ENCODE results near the gene STUB1. TPM values are rescaled to one million over a fixed set of nuclear protein-coding genes. Genes with fewer than 3 reads are reported as not detected.

The STUB1 gene
- 100 to 1,000 TPM in 1 of 2 experiments, 10 to 100 TPM in 1; 97.2 to 110 TPM for total RNA-seq
- 100 to 1,000 TPM; 147 to 181 TPM for polyA plus RNA-seq

DNA sequence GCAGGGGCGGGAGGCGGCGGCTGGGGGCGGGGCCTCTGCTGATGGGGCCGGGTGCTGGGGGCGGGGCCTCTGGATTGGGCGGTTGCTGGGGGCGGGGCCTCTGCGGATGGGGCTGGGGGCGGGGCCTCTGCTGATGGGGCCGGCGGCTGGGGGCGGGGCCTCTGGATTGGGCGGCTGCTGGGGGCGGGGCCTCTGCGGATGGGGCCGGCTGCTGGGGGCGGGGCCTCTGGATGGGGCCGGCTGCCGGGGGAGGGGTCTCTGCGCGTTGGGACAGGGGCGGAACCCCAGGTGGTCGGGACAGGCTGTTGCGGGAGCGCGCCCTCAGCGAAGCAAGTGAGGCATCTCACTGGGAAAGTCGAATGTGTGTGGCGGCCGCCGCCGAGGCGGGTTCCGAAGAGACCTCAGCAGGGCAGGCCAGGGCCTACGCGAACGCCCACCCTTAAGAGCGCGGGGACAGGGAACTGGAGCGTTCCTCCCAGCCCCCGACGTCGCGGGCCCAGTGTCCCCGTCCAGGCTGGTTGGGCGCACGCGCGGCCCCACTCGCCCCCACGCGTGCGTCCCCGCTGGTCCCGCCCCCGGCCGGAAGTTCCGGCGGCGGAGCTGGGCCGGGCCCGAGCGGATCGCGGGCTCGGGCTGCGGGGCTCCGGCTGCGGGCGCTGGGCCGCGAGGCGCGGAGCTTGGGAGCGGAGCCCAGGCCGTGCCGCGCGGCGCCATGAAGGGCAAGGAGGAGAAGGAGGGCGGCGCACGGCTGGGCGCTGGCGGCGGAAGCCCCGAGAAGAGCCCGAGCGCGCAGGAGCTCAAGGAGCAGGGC lies at the start of gene STUB1:
TSS of gene STUB1 (plus strand) at position 597 of the 811 bp plus-strand sequence. CDS start at position 713, 116 bp downstream.
- H3K9me3 ChIP-seq (ENCODE audit: control insufficient read depth in 1 of 2, low read length in 2 of 2): no peaks in the 10 kb centered on the region
- ChIA-PET POLR2A (ENCODE audit: partially characterized antibody) (interaction anchor here (0.7 to 10.2 kb wide), 14 partner anchors 8 to 96 kb away, joined by 3 to 212 read pairs (median 4); partner anchors contain the start of genes CCDC78, MCRIP2, METTL26 and RHOT2), CTCF (ENCODE audit: partially characterized antibody) (interaction anchor here (1.6 kb wide), 1 partner anchor 32 kb away, joined by 4 read pairs; no protein-coding TSS in a partner anchor)
- peaks cover 49% of the 10 kb centered on the region for H3K4me1 ChIP-seq (ENCODE audit: insufficient read depth, low read length)
- peak within 1 kb of the TSS; percentile 78 to 87 (median 81) for H3K4me3 Mint-ChIP-seq
- peaks cover 5 to 49% (median 34%) of the 10 kb centered on the region in 4 donors for H3K4me1 Mint-ChIP-seq
- intact Hi-C loops (cut with micrococcal nuclease): loop anchor here (1.0 to 2.0 kb wide), 3 partner anchors 12 to 91 kb away; partner anchors contain the start of genes METTL26 and RHOT2
- peaks cover 0 to 1% (median 0%) of the 10 kb centered on the region in 8 donors for H3K9me3 Mint-ChIP-seq
- peak within 1 kb of the TSS; percentile 14 to 62 for H3K4me3 ChIP-seq (ENCODE audit: low read length in 2 of 2)
- DNase-seq: peak; percentile 80 to 90 (median 83)
- no peaks in the 10 kb centered on the region for H3K27me3 Mint-ChIP-seq
- peak within 1 kb of the TSS; percentile 48 to 92 (median 90) for H3K27ac Mint-ChIP-seq
- peaks cover 12% of the 10 kb centered on the region for H3K36me3 ChIP-seq (ENCODE audit: insufficient read depth, low read length)
- H3K27me3 ChIP-seq (ENCODE audit: insufficient read depth, low read length): no peaks in the 10 kb centered on the region
- peak within 1 kb of the TSS; percentile 70 for H3K27ac ChIP-seq (ENCODE audit: low read depth, low read length)
- peaks cover 4 to 19% of the 10 kb centered on the region in 2 donors for H3K36me3 Mint-ChIP-seq

DNA sequence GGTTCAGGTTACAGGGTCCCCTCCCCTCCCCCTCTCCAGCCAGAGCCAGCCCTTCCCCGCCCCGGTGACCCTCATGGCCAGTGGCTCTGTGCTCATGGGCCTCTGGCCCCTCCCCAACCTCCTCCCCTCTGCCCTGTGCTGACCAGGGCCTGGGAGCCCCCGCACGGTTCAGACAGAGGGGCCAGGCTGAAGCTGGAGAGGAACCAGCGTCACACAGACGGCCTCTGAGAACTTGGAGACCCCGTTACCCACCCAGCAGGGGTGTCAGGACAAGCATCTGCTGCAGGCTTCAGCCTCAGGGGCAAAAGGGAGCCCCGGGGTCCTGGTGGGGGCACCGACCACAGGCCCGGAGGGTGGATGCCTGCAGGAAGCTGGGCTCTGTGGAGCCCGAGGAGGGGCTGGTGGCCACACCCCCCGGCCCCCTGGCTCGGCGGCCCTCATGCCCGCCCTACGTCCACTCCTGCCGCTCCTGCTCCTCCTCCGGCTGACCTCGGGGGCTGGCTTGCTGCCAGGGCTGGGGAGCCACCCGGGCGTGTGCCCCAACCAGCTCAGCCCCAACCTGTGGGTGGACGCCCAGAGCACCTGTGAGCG lies 49.3 kb upstream of the STUB1 start, which contains the start of gene WFIKKN1:
TSS of gene WFIKKN1 (plus strand) at position 171 of the 591 bp plus-strand sequence. CDS start at position 440, 269 bp downstream.
- H3K4me3 ChIP-seq (ENCODE audit: low read length in 2 of 2): no peak within 1 kb of the TSS
- H3K27me3 ChIP-seq (ENCODE audit: insufficient read depth, low read length): no peaks in the 10 kb centered on the region
- Mint-ChIP-seq H3K36me3 (peaks cover 0 to 4% of the 10 kb centered on the region in 2 donors), H3K4me3 (no peak within 1 kb of the TSS), H3K9me3 (no peaks in the 10 kb centered on the region), H3K27ac (no peak within 1 kb of the TSS), H3K27me3 (no peaks in the 10 kb centered on the region), H3K4me1 (no peaks in the 10 kb centered on the region)
- H3K27ac ChIP-seq (ENCODE audit: low read depth, low read length): no peak within 1 kb of the TSS
- no peaks in the 10 kb centered on the region for H3K9me3 ChIP-seq (ENCODE audit: control insufficient read depth in 1 of 2, low read length in 2 of 2)
- H3K4me1 ChIP-seq (ENCODE audit: insufficient read depth, low read length): peaks cover 16% of the 10 kb centered on the region
- no peak for DNase-seq
- ChIA-PET POLR2A (ENCODE audit: partially characterized antibody) (no interaction called here), CTCF (ENCODE audit: partially characterized antibody) (no interaction called here)
- intact Hi-C loops (cut with micrococcal nuclease): no loop called here
- no peaks in the 10 kb centered on the region for H3K36me3 ChIP-seq (ENCODE audit: insufficient read depth, low read length)

DNA sequence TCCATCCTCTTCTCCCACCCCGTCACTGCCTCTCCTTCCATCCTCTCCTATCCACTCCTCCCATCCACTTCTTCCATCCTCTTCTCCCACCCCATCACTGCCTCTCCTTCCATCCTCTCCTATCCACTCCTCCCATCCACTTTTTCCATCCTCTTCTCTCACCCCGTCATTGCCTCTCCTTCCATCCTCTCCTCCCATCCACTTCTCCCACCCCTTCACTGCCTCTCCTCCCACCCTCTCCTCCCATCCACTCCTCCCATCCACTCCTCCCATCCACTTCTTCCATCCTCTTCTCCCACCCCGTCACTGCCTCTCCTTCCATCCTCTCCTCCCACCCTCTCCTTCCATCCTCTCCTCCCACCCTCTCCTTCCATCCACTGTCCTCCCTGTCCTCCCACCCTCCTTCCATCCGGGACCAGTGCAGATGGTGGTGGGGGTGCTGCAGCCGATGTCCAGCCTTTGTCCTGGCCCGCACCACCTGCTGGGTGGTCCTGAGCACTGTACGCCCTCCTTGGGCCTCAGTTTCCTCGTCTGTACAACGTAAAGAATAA lies 48.3 kb upstream of the STUB1 start:
- intact Hi-C loops (cut with micrococcal nuclease): no loop called here
- H3K4me1 ChIP-seq (ENCODE audit: insufficient read depth, low read length): peaks cover 16% of the 10 kb centered on the region
- Mint-ChIP-seq H3K9me3 (peaks cover 0 to 7% (median 0%) of the 10 kb centered on the region in 8 donors), H3K4me3 (no peak overlapping the region), H3K36me3 (peaks cover 0 to 7% of the 10 kb centered on the region in 2 donors), H3K27ac (peak overlapping the region in 1 of 7 donors; percentile 12), H3K4me1 (peaks cover 0 to 7% (median 2%) of the 10 kb centered on the region in 4 donors), H3K27me3 (peaks cover 0 to 3% of the 10 kb centered on the region in 2 donors)
- H3K36me3 ChIP-seq (ENCODE audit: insufficient read depth, low read length): no peaks in the 10 kb centered on the region
- CTCF ChIA-PET (ENCODE audit: partially characterized antibody): no interaction called here
- H3K9me3 ChIP-seq (ENCODE audit: control insufficient read depth in 1 of 2, low read length in 2 of 2): no peaks in the 10 kb centered on the region
- no peaks in the 10 kb centered on the region for H3K27me3 ChIP-seq (ENCODE audit: insufficient read depth, low read length)
- POLR2A ChIA-PET (ENCODE audit: partially characterized antibody): no interaction called here
- H3K4me3 ChIP-seq (ENCODE audit: low read length in 2 of 2): no peak overlapping the region
- DNase-seq: no peak
- no peak overlapping the region for H3K27ac ChIP-seq (ENCODE audit: low read depth, low read length)

DNA sequence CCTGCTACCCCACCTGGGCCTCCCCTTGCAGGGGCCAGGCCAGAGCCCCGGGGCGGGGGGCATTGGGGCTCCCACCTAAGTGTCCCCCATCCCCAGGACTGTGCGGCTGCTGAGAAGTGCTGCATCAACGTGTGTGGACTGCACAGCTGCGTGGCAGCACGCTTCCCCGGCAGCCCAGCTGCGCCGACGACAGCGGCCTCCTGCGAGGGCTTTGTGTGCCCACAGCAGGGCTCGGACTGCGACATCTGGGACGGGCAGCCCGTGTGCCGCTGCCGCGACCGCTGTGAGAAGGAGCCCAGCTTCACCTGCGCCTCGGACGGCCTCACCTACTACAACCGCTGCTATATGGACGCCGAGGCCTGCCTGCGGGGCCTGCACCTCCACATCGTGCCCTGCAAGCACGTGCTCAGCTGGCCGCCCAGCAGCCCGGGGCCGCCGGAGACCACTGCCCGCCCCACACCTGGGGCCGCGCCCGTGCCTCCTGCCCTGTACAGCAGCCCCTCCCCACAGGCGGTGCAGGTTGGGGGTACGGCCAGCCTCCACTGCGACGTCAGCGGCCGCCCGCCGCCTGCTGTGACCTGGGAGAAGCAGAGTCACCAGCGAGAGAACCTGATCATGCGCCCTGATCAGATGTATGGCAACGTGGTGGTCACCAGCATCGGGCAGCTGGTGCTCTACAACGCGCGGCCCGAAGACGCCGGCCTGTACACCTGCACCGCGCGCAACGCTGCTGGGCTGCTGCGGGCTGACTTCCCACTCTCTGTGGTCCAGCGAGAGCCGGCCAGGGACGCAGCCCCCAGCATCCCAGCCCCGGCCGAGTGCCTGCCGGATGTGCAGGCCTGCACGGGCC lies 47.5 kb upstream of the STUB1 start:
- Histone ChIP-seq H3K4me1 (ENCODE audit: insufficient read depth, low read length) (peaks cover 22% of the 10 kb centered on the region), H3K4me3 (ENCODE audit: low read length in 2 of 2) (no peak overlapping the region), H3K36me3 (ENCODE audit: insufficient read depth, low read length) (no peaks in the 10 kb centered on the region), H3K27ac (ENCODE audit: low read depth, low read length) (no peak overlapping the region), H3K27me3 (ENCODE audit: insufficient read depth, low read length) (no peaks in the 10 kb centered on the region), H3K9me3 (ENCODE audit: control insufficient read depth in 1 of 2, low read length in 2 of 2) (no peaks in the 10 kb centered on the region)
- POLR2A ChIA-PET (ENCODE audit: partially characterized antibody): no interaction called here
- H3K9me3 Mint-ChIP-seq: peaks cover 0 to 7% (median 0%) of the 10 kb centered on the region in 8 donors
- peaks cover 0 to 3% of the 10 kb centered on the region in 2 donors for H3K27me3 Mint-ChIP-seq
- H3K27ac Mint-ChIP-seq: no peak overlapping the region
- no peak overlapping the region for H3K4me3 Mint-ChIP-seq
- DNase-seq: no peak
- peaks cover 0 to 7% of the 10 kb centered on the region in 2 donors for H3K36me3 Mint-ChIP-seq
- intact Hi-C loops (cut with micrococcal nuclease): no loop called here
- peaks cover 0 to 8% (median 5%) of the 10 kb centered on the region in 4 donors for H3K4me1 Mint-ChIP-seq
- CTCF ChIA-PET (ENCODE audit: partially characterized antibody): no interaction called here

DNA sequence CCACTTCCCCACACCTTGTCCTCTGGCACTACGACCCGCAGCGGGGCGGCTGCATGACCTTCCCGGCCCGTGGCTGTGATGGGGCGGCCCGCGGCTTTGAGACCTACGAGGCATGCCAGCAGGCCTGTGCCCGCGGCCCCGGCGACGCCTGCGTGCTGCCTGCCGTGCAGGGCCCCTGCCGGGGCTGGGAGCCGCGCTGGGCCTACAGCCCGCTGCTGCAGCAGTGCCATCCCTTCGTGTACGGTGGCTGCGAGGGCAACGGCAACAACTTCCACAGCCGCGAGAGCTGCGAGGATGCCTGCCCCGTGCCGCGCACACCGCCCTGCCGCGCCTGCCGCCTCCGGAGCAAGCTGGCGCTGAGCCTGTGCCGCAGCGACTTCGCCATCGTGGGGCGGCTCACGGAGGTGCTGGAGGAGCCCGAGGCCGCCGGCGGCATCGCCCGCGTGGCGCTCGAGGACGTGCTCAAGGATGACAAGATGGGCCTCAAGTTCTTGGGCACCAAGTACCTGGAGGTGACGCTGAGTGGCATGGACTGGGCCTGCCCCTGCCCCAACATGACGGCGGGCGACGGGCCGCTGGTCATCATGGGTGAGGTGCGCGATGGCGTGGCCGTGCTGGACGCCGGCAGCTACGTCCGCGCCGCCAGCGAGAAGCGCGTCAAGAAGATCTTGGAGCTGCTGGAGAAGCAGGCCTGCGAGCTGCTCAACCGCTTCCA lies 46.7 kb upstream of the STUB1 start:
- peaks cover 0 to 3% of the 10 kb centered on the region in 2 donors for H3K27me3 Mint-ChIP-seq
- CTCF ChIA-PET (ENCODE audit: partially characterized antibody): no interaction called here
- no peak overlapping the region for H3K27ac ChIP-seq (ENCODE audit: low read depth, low read length)

DNA sequence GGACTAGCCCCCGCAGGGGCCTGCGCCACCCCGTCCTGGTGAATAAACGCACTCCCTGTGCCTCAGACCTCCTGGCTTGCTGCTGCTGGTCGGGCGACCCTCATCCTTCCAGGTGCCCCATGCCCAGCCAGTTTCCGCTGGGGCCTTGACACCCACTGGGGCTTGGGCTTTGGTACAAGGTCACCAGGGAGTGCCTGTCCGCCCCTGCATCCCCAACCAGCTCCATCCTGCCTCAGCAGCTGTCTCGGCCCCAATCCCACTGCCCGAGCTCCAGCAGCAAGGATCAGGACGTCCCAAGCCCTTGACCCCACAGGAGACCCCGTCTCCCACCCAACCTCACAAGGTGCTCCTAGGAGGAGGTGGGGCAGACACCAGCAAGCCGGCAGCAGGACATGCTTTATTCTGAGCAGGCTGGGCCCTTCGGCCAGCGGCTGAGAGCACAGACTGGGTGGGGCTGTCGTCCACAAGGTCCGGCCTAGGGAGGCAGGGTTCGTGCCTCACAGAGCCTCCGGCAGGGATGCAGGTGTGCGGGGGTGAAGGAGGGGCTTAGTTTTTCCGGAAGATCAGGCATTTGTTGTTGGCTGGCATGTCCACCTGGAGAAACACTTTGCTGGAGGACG lies 46.0 kb upstream of the STUB1 start:
- peak overlapping the region in 6 of 8 donors; percentile 5 to 78 (median 45) for H3K4me3 Mint-ChIP-seq
- Histone ChIP-seq H3K36me3 (ENCODE audit: insufficient read depth, low read length) (no peaks in the 10 kb centered on the region), H3K9me3 (ENCODE audit: control insufficient read depth in 1 of 2, low read length in 2 of 2) (no peaks in the 10 kb centered on the region), H3K27ac (ENCODE audit: low read depth, low read length) (no peak overlapping the region), H3K4me3 (ENCODE audit: low read length in 2 of 2) (no peak overlapping the region), H3K27me3 (ENCODE audit: insufficient read depth, low read length) (no peaks in the 10 kb centered on the region), H3K4me1 (ENCODE audit: insufficient read depth, low read length) (peaks cover 22% of the 10 kb centered on the region)
- POLR2A ChIA-PET (ENCODE audit: partially characterized antibody): no interaction called here
- peaks cover 0 to 7% (median 0%) of the 10 kb centered on the region in 8 donors for H3K9me3 Mint-ChIP-seq
- H3K27me3 Mint-ChIP-seq: peaks cover 0 to 3% of the 10 kb centered on the region in 2 donors
- CTCF ChIA-PET (ENCODE audit: partially characterized antibody): no interaction called here
- H3K27ac Mint-ChIP-seq: peak overlapping the region in 4 of 7 donors; percentile 22 to 79 (median 54)
- no peak for DNase-seq
- intact Hi-C loops (cut with micrococcal nuclease): no loop called here
- peaks cover 0 to 7% of the 10 kb centered on the region in 2 donors for H3K36me3 Mint-ChIP-seq
- H3K4me1 Mint-ChIP-seq: peaks cover 0 to 10% (median 5%) of the 10 kb centered on the region in 4 donors

More for the DNA sequence above, 46.7 kb upstream of the STUB1 start:
- Mint-ChIP-seq H3K4me1 (peaks cover 0 to 10% (median 5%) of the 10 kb centered on the region in 4 donors), H3K27ac (no peak overlapping the region), H3K9me3 (peaks cover 0 to 7% (median 0%) of the 10 kb centered on the region in 8 donors), H3K36me3 (peaks cover 0 to 7% of the 10 kb centered on the region in 2 donors), H3K4me3 (no peak overlapping the region)
- Histone ChIP-seq H3K9me3 (ENCODE audit: control insufficient read depth in 1 of 2, low read length in 2 of 2) (no peaks in the 10 kb centered on the region), H3K36me3 (ENCODE audit: insufficient read depth, low read length) (no peaks in the 10 kb centered on the region), H3K27me3 (ENCODE audit: insufficient read depth, low read length) (no peaks in the 10 kb centered on the region), H3K4me1 (ENCODE audit: insufficient read depth, low read length) (peaks cover 22% of the 10 kb centered on the region), H3K4me3 (ENCODE audit: low read length in 2 of 2) (no peak overlapping the region)
- no peak for DNase-seq
- intact Hi-C loops (cut with micrococcal nuclease): no loop called here
- POLR2A ChIA-PET (ENCODE audit: partially characterized antibody): no interaction called here

Measured in CD4-positive, alpha-beta memory T cell (primary cell).